HG03103 (cell line): ENCODE data around the gene SHQ1.
A peak's percentile ranks its signal among the peaks of the same experiment; 100 is the strongest.

Experiments
- ATAC-seq: cut with Tn5 transposase; IDR thresholded peaks from one replicate; pipeline ENCODE4 v1.9.1; 2021; ENCODE audit warnings: low read depth; ENCODE audit not compliant: unreplicated experiment

The SHQ1 gene

DNA sequence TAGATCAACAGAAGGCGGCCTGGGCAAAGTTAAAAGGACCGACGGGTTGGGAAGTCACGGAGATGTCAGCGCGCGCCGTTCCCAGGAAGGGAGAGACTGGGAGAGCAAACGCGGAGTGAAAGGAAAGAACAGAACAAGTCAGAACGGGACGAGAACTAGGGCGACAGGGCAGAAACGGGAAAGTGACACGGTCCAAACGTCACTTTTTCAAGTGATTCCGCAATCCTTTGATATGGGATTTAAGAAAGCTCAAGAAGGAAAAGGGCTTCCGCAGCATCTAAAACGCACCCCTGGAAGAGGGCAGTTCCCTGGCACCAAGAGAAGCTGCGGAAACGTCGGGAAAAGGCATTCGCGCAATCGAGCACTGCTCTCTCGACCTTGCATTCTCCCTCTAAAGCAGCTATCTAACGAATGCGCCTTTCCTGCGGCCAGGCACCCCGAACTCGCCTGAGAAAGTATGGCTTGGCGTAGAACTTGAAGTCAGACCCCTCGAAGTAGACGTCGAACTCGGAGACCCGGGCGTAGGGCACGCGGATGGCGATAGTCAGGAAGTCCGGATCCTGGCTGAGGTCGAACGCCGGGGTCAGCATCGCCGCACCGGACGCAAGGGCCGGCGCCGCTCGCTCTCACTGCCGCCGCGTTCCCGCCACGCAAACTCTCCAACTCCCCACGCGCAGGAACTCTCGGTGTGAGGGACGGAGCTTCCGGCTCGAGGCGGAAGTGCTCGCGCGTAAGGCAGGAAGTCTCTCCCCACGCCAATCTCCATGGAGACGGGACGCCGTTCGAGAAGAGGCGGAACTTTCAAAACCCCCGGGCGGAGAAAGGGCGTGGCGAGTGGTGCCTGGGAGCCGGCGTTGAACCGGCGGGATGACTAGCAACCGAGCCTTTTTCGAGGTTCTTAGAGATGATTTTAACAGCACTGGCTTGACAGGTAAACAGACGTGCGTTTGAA, at the start of gene SHQ1:
Gene SHQ1, minus strand, starts transcription at position 695 of the 952 bp plus-strand sequence. Its CDS starts 105 bp downstream, at position 590.
- peak; percentile 74 for ATAC-seq

GRCh38 chr3:72897758-72898007, 49.4 kb upstream of the SHQ1 start:
- no peak for ATAC-seq

DNA sequence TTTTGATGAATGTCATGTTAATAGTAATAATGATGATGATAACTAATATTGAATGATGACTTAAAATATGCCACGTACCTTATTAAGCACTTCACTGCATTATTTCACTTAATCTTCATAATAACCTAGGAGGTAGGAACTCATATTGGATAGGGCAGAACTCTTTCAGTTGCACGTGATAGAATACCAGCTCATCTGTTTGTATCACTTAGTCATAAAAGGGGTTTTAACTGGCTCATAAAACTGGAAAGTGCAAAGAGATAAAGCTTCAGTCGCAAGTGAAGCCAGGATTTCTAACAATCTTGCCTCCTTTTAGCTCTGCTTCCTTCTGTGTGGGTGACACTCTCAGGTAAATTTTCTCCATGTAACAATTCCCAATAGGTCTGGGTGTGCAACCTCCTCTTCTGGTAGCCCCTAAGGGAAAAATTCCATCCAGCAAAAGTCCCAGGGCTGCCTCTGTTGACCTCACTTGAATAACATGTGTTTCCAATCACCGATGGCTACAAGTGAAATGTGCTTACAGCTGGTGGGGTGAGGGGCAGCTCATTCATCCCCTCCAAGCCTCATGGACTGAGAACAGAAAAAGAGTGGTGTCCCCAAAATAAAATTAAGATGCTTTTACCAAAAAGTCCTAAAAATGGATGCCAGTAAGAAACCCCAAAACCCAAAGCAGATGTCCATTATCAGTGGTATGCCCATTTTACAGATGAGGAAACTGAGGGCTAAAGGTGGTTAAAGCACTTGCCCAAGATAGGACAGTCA, 48.9 kb upstream of the SHQ1 start:
- no peak for ATAC-seq

DNA sequence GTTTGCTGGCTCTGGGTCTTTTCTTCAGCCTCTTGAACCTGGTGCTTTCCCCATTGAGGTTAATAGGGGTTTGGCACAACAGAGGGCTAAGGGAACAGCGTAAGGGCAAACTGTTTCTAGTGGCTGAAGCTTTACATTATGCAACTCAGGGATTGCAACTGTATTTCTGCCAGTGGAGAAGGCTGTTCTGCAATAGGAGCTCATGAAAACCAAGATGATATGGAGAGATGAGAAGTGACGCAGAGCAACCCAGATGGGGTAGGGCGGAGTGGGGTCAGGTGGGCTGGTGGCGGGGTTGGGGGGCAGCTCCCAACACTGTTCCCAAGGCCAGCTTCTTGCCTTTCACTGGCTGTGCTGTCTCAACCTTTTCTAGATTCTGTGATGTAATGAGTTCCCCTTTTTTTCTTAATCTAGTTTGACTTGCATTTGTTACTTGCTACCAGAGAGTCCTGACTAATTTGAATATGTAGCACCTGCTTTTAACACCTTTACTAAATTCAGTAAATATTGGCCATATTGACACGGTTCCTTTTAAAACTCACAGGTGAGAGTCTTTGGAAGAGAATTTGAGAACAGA, 46.8 kb upstream of the SHQ1 start:
- no peak for ATAC-seq

- no peak for ATAC-seq
These were observed 44.6 kb upstream of the SHQ1 start for GRCh38 chr3:72892870-72893269.

DNA sequence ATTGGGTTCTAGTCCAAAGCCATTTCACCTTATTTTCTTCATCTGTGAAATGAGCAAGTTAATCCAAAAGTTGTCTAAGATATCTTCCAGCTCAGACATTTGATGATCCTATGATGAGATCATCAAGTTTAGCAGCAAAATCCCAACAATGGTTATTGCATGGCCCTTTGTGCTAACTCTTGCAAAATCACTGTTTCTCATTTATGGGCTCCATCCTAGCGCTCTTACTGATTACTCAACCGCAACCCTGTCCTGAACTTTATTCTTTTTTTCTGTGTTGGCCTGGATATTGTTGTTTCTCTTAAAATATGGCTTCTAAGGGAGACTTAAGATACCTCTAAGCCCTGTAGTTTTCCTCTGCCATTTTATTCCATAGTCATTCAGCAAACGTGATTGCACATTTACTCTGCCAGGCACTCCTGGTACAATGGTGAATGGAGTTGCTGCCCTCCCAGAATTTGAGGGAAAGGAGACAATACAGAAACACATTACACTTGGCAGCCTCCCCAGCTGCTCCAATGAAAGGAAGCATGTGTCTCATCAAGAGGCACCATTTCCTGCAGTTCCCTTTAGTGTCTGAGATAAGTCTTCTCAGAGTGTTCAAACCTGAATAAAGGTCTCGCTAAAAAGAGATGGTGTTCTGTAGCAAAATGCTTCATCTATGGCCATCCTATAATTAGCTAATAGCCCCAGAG, 44.0 kb upstream of the SHQ1 start:
- no peak for ATAC-seq

- no peak for ATAC-seq
These were observed 43.0 kb upstream of the SHQ1 start for GRCh38 chr3:72891053-72891855.

GRCh38 chr3:72890166-72890925, 42.1 kb upstream of the SHQ1 start:
- ATAC-seq: no peak

GRCh38 chr3:72889310-72890165, 41.3 kb upstream of the SHQ1 start:
- no peak for ATAC-seq

GRCh38 chr3:72888546-72889309, 40.5 kb upstream of the SHQ1 start:
- no peak for ATAC-seq

- peak; percentile 88 for ATAC-seq
These were observed 39.7 kb upstream of the SHQ1 start, which contains the start of gene GXYLT2 for GRCh38 chr3:72887705-72888545. Gene GXYLT2, plus strand, starts transcription at chr3:72888046. Its CDS starts 188 bp downstream, at chr3:72888234.

- ATAC-seq: no peak
These were observed 39.1 kb upstream of the SHQ1 start for GRCh38 chr3:72887343-72887704.

DNA sequence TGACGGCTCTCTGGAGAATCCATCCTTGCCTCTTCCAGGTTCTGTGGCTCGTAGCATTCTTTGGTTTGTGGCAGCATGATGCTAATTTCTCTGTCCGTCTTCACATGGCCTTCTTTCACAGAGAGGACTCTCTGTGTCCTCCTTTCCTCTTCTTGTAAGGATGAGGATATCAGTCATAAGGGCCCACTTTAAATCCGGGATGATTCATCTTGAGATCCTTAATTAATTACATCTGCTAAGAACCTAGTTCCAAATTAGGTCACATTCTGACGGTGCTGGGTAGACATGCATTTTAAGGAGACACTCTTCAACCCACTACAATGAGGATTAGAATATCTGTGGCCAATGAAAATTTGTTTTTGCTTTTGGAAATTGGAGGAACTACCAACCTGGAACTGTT, 23.9 kb upstream of the SHQ1 start:
- no peak for ATAC-seq

DNA sequence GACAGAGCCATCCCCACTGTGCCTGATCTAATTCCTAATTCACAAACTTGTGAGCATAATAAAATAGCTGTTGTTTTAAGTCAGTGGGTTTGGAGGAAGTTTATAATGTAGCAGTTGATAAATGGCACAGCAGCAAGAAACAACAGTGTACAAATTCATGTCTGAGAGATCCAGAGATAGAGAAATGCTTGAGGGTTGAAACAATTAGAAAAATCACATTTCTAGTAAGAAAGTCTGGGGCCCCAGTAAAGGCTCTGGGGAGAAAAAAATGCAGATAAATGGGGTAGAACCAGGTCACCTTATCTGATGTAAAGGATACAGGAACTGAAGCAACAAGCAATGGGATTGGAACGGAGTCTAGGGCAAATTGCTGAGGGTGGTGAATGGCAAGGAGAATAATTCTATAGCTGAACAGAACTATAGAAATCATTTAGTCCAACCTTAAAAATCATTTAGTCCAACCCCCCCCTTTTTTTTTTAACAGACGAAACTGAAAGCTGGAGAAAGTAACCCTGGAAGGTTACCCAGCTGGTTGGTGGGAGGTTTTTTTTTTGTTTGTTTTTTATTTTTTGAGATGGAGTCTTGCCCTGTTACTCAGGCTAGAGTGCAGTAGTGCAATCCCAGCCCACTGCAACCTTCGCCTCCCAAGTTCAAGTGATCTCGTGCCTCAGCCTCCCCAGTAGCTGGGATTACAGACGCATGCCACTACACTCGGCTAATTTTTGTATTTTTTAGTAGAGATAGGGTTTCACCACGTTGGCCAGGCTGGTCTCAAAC, 14.3 kb upstream of the SHQ1 start:
- ATAC-seq: no peak

DNA sequence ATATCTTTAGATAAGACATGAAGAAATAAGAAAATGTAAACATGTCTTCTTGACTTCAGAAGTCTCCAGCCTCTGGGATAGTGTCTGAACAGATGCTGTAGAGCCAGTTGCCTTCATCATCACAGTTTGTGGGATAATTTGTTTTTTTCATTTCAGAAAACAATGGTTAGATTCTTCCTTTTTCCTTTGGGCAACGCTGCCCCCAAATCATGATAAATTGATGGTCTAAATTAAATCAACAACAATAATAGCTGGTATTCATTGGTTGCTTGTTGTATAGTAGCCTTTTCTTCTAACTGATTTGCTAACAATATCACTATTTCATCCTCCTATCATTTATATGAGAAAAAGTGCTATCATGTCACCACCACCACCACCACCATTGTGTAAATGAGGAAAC, 12.6 kb upstream of the SHQ1 start:
- ATAC-seq: no peak

GRCh38 chr3:72860053-72860452, 11.8 kb upstream of the SHQ1 start:
- no peak for ATAC-seq
